Measurements from ENCODE around the gene NBAS. TPM values are rescaled to one million over a fixed set of nuclear protein-coding genes. Genes with fewer than 3 reads are reported as not detected.
A peak's percentile ranks its signal among the peaks of the same experiment; 100 is the strongest.

NBAS gene
- total and polyA plus RNA-seq, 10 of the 15 experiments (the other 5 are each of a cell fraction or from before 2014, with no cell fraction given), result 4.3 to 32.7 (median 20.8) TPM

GRCh38 chr2:15560988-15561573 lies at the start of gene NBAS (continued):
- TF ChIP-seq HSF1 (IDR thresholded peaks at IDR 0.05; ENCODE audit: low read depth, low read length) (no peak), ZNF217 (IDR thresholded peaks at IDR 0.05) (no peak), POLR2AphosphoS5 (IDR thresholded peaks at IDR 0.05; ENCODE audit: low read length) (peak; percentile 49; the same call in 1 of the 2 replicates), LARP7 (IDR thresholded peaks at IDR 0.05) (0 out of 2 replicates have a peak, but pooled peaks have one; percentile 21), KDM1A (IDR thresholded peaks at IDR 0.05; ENCODE audit: borderline replicate concordance) (no peak), PML (IDR thresholded peaks at IDR 0.05; ENCODE audit: low read length) (no peak; the same call in 1 of the 2 replicates), SMC3 (IDR thresholded peaks at IDR 0.05; ENCODE audit: borderline replicate concordance, low read length) (no peak), ZNF687 (IDR thresholded peaks at IDR 0.05) (no peak), ZBTB11 (CRISPR knock-in tag; IDR thresholded peaks at IDR 0.05) (no peak), BRCA1 (IDR thresholded peaks at IDR 0.05; ENCODE audit: low read depth, low read length) (no peak), MXI1 (IDR thresholded peaks at IDR 0.05; ENCODE audit: low read depth, low read length) (peak; percentile 68), TCF7 (IDR thresholded peaks at IDR 0.05; ENCODE audit: borderline replicate concordance) (no peak), SREBF1 (IDR thresholded peaks at IDR 0.05; ENCODE audit: low read length) (no peak), KAT2A (conservative IDR thresholded peaks at IDR 0.05; ENCODE audit: control insufficient read depth, low read depth, low read length) (no peak), ZNF622 (IDR thresholded peaks at IDR 0.05) (no peak), ZBTB40 (IDR thresholded peaks at IDR 0.05; ENCODE audit: borderline replicate concordance) (0 out of 2 replicates have a peak, but pooled peaks have one; percentile 26), RFX5 (IDR thresholded peaks at IDR 0.05; ENCODE audit: low read depth, low read length) (no peak), FOS (IDR thresholded peaks at IDR 0.05; ENCODE audit: borderline replicate concordance, extremely low read depth, insufficient read length) (no peak)

Measured in GM12878 (cell line).